DOHH2 (cell line): ENCODE results near the gene RABL2B.

Experiments used
- H3F3A ChIP-seq: fragments of 200-600 bp; sonication (generic), shearing (Covaris generic); 2 replicates; pipeline ENCODE4 v1.6.0; 2016; ENCODE audit warnings: antibody characterized with exemption, mild to moderate bottlenecking; ENCODE audit not compliant: control insufficient read depth, insufficient read depth
- H3K27ac ChIP-seq: fragments of 200-600 bp; sonication (generic); 2 replicates; pipeline ENCODE4 v1.5.1; 2014; ENCODE audit warnings: low read depth, mild to moderate bottlenecking, low read length, moderate library complexity
- H3K27me3 ChIP-seq: fragments of 200-600 bp; sonication (generic); 2 replicates; pipeline ENCODE4 v1.6.1; 2014; ENCODE audit warnings: mild to moderate bottlenecking, low read length, mixed read lengths; ENCODE audit not compliant: control insufficient read depth
- H3K36me3 ChIP-seq: fragments of 200-600 bp; sonication (generic); 2 replicates; pipeline ENCODE4 v1.6.1; 2014; ENCODE audit warnings: mild to moderate bottlenecking, low read length, moderate library complexity, mixed read lengths; ENCODE audit not compliant: control insufficient read depth
- H3K4me1 ChIP-seq: fragments of 200-600 bp; sonication (generic); 2 replicates; pipeline ENCODE4 v1.6.1; 2014; ENCODE audit warnings: mild to moderate bottlenecking, low read length, mixed read lengths; ENCODE audit not compliant: control insufficient read depth
- H3K4me2 ChIP-seq: fragments of 200-600 bp; sonication (generic); 2 replicates; pipeline ENCODE4 v1.6.0; 2014; ENCODE audit warnings: mild to moderate bottlenecking, low read length, moderate library complexity
- H3K4me3 ChIP-seq: fragments of 200-600 bp; sonication (generic); 2 replicates; pipeline ENCODE4 v1.5.1; 2014; ENCODE audit warnings: mild to moderate bottlenecking, low read length, mixed read lengths
- H3K79me2 ChIP-seq: fragments of 200-600 bp; sonication (generic); 2 replicates; pipeline ENCODE4 v1.6.1; 2014; ENCODE audit warnings: mild to moderate bottlenecking, low read length, mixed read lengths; ENCODE audit not compliant: control insufficient read depth
- H3K9me2 ChIP-seq: fragments of 200-600 bp; sonication (generic); replicated peaks from 2 replicates; pipeline ENCODE4 v1.6.1; 2014; ENCODE audit warnings: mild to moderate bottlenecking, low read length, mixed read lengths; ENCODE audit not compliant: control insufficient read depth
- H3K9me3 ChIP-seq: fragments of 200-600 bp; sonication (generic); 2 replicates; pipeline ENCODE4 v1.6.1; 2014; ENCODE audit warnings: antibody characterized with exemption, low read length, mixed read lengths; ENCODE audit not compliant: control insufficient read depth, insufficient read depth
- H4K20me1 ChIP-seq: fragments of 200-600 bp; sonication (generic); 2 replicates; pipeline ENCODE4 v1.6.0; 2014; ENCODE audit warnings: low read depth, mild to moderate bottlenecking, antibody characterized with exemption, low read length, moderate library complexity; ENCODE audit not compliant: control insufficient read depth, insufficient read depth
- CTCF ChIP-seq: fragments of 200-600 bp; sonication (generic); IDR thresholded peaks from one replicate; pipeline ENCODE4 v1.5.1; 2014; ENCODE audit warnings: antibody characterized with exemption, mild to moderate bottlenecking, low read depth, low read length; ENCODE audit not compliant: poor library complexity, severe bottlenecking
- EZH2phosphoT487 ChIP-seq: fragments of 200-600 bp; sonication (generic); IDR thresholded peaks from 2 replicates; pipeline ENCODE4 v1.6.1; 2017; ENCODE audit warnings: borderline replicate concordance, mild to moderate bottlenecking, antibody characterized with exemption, low read length, moderate library complexity, mixed read lengths

The RABL2B gene

GRCh38 chr22:50730941-50731661 lies 52.3 kb downstream of the RABL2B start:
- Histone ChIP-seq H3K4me1 (peaks cover 33% of the 10 kb centered on the region), H3K9me2 (no peaks in the 10 kb centered on the region), H3K36me3 (no peaks in the 10 kb centered on the region), H3K4me3 (peak overlapping the region; percentile 33; the same call in 1 of the 2 replicates), H3K27ac (no peak overlapping the region), H4K20me1 (no peaks in the 10 kb centered on the region), H3K27me3 (peaks cover 7% of the 10 kb centered on the region), H3K79me2 (no peaks in the 10 kb centered on the region), H3K9me3 (no peaks in the 10 kb centered on the region), H3K4me2 (peak overlapping the region; percentile 52), H3F3A (no peaks in the 10 kb centered on the region)
- TF ChIP-seq CTCF (no peak), EZH2phosphoT487 (no peak)

- TF ChIP-seq EZH2phosphoT487 (no peak), CTCF (no peak)
- Histone ChIP-seq H3K4me3 (0 out of 2 replicates have a peak overlapping the region, but pooled peaks have one; percentile 6), H3K27ac (no peak overlapping the region), H3K79me2 (no peaks in the 10 kb centered on the region), H3K36me3 (no peaks in the 10 kb centered on the region), H3K9me3 (no peaks in the 10 kb centered on the region), H4K20me1 (no peaks in the 10 kb centered on the region), H3F3A (no peaks in the 10 kb centered on the region), H3K9me2 (no peaks in the 10 kb centered on the region), H3K4me2 (peak overlapping the region; percentile 50), H3K27me3 (peaks cover 5% of the 10 kb centered on the region), H3K4me1 (peaks cover 33% of the 10 kb centered on the region)
Measured at GRCh38 chr22:50730013-50730891, 53.2 kb downstream of the RABL2B start.

- Histone ChIP-seq H3K9me3 (no peaks in the 10 kb centered on the region), H3K4me3 (0 out of 2 replicates have a peak overlapping the region, but pooled peaks have one; percentile 6), H3K9me2 (no peaks in the 10 kb centered on the region), H3K4me1 (peaks cover 33% of the 10 kb centered on the region), H4K20me1 (no peaks in the 10 kb centered on the region), H3K27me3 (peaks cover 3% of the 10 kb centered on the region; the same call in 1 of the 2 replicates), H3K79me2 (no peaks in the 10 kb centered on the region), H3K27ac (no peak overlapping the region), H3F3A (no peaks in the 10 kb centered on the region), H3K36me3 (no peaks in the 10 kb centered on the region), H3K4me2 (peak overlapping the region; percentile 50)
- TF ChIP-seq EZH2phosphoT487 (no peak), CTCF (no peak)
Measured at GRCh38 chr22:50729391-50730012, 53.9 kb downstream of the RABL2B start.
